GM19351 (cell line): ENCODE results near the gene QTRT2.

Experiments
- ATAC-seq: cut with Tn5 transposase; IDR thresholded peaks from one replicate; pipeline ENCODE4 v1.9.1; 2021; ENCODE audit warnings: mild to moderate bottlenecking, moderate library complexity; ENCODE audit not compliant: unreplicated experiment

QTRT2 gene

DNA sequence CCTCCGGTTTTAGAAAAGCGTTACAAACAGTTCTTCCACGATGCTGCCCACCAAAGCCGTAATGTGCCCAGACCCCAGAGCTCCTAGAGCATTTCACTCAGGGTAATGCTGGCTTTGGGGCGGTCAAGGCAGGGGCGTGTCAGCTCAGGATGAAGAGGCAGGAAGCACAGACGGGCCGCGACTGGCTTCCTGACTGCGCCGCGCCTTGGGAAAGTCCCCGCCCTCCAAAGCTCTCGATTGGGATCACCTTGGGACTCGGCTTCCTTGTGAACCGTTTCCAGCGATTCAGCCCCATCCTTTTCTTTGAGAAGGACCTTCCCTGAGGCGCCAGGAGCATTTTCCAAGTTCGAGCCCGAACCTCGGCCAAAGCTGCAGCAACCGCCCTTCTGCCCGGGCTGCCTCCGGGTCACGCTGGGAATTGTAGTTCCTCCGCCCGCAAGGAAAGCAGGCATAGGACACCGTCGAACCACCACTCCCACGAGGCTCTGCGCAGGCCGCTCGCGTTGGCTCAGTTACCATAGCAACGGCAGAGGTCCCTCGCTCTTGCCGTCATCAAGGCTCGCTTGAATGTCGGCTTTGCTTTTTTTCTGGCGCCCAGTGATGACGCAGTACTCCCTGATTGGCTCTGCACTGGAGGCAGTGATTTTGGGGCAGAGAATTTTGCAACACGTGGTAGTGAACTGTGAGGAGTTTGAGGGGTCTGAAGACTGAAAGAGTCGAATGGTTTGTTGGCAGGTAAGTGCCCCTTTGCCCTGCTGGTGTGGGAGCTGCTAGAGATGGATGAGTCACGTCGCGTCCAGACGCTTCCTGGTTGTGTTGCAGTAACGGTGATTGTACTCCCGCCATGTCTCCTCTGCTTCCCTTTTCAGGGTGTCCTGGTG, at the start of gene QTRT2, which contains the start of gene CCDC191:
Gene QTRT2, plus strand, starts transcription at position 608 of the 881 bp plus-strand sequence. CDS start 8,521 bp downstream, outside the sequence.
Gene CCDC191, minus strand, starts transcription at position 397 of the 881 bp plus-strand sequence. Its CDS starts 60 bp downstream, at position 337.
- peak; percentile 95 for ATAC-seq

DNA sequence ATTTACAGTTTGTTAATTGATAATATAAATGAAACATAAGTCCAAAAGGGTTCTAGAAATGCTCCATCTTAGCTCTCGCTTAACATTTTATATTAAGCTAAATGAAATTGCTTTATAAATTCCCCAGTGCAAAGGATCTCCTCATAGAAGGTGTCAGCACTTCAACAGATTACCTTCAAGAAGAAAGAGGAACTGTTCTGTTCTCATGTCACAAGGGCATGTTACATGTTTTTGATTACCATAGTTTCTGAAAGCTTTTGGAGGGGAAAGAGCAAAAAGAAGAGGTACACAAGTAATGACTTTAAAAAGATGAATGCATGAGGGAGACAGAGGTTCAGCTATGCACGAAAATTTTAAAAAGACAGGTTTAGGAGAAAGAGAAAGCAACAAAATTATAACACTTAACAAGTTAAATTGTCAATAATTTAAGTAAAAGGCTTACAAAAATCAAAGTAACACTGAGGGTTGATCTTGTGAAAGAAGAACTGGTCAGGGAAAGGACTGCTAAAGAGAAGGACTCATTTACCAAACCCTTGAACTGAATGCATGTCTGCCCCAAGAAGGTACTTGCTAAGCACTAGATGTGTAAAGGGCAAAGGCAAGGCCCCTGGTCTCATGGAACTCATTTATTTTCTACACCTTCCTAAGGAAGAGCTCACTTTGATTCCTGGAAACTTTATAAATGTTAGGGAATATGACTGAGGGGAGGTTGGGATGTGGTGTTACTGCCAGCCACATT, 45.3 kb upstream of the QTRT2 start:
- peak; percentile 82 for ATAC-seq

DNA sequence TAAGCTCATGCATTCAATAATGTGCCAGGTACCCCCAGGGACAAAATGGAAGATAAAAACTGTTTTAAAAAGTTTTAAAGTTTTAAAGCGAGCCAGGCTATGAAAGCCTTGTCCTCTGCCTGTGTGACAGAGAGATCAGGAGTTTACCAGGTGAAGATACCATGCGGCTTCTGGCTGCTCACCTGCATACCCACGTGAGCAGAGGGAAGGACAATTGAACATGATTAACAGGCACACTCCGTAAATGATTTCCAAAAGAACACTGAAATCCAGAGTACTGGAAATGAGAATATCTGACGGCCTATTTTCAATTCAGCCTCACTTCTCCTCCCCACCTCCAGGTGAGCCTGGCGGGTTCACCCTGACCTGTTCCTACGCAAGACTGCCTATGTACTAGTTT, 42.3 kb upstream of the QTRT2 start:
- no peak for ATAC-seq

DNA sequence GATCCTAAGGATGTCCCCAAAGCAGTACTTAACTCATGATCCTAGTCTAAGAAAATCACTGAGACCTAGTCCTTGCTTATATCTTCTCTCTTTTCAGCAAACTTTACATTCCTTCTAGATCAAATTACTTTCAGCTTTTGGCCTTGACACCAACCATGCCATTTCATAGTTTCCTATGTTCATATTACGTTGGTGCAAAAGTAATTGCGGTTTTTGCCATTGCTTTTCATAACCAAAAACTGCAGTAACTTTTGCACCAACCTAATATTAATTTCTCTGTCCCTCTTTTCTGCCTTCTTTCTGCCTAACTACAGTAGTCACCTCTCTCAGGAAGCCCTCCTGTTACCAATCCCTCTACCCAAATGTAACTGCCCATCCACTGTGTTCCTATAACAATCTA, 37.1 kb upstream of the QTRT2 start:
- no peak for ATAC-seq

DNA sequence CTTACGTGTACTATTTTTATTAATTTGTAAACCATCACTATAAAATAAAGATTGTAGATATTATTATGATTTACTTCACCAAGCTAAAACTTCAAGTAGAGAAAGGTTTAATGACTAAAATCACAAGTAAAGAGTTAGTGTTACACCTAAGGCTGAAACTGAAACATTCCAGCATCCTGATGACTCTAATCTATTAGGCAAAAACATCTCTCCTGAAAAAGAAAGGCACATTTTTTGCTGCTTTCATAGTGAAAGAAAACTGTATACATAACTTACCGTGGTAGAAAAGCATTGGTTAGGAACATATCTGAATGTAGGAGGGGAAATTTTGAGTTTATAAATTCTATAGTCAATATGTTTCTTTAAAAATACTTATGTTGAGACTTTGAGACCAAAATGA, 35.6 kb upstream of the QTRT2 start:
- no peak for ATAC-seq

DNA sequence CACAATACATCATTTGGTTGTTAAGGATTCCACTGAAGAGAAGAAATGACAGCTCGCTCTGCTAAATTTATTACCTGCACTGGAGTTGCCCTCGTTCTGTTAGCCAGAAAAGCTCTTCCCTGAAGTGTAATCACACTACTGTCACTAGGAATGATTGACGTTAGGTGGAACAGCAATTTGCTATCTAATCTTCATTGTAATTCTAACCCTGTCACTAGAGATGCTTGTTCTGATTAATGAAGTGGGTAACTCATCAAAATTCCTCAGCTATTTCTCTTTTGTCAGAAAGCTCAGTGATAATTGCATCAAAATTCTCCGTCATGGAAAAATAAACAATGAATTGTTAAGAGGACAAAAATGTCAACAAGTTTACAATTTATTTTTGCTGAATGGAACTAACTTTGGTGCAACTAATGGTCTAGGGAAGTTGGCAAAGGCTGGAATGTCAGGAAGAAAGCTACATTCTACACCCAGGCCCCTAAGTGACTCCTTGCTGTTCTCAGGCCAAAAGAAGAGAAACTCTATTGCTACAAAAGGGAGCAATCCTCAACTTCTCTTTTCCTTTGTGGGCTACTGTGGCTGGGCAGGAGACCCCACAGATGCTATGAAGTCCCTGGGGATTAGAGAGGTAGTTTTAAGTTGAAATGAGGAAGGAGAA, 34.3 kb upstream of the QTRT2 start:
- ATAC-seq = no peak

DNA sequence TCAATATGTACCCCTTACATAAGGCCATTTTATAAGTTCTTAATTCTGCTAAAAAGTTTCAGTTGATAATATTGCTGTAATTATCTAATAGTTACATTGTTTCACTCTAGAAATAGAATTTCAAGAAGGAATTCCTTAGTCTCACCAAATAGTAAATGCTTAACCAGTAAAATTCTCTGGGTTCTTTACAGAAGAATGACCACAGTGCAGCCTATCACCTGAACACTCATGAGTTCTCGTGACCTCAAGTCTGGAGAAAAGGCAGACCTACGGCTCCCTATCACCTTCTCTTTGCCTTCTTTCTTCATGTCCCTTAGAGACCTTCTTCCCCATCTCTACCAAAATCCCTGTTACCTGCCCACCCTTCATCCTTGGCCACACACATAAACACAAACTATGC, 31.1 kb upstream of the QTRT2 start:
- no peak for ATAC-seq

DNA sequence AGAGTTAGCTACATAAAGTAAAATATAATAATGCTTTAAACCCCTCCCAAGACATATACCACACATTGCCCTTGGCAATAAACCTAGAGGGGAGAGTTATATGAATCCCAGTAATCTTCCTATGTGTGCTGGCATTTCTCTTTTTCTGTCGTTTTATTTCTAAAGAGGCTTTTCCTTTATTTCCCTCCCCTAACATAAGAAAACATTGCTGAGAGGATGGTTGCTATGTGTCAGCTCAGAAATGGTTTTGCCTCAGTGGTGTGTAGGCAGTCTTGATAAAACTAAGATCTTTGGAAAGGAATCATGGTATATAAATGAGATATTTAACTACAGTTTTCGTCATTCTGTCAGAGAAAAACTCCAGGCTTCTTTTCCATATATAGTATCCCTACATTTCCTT, 30.2 kb upstream of the QTRT2 start:
- ATAC-seq = no peak

DNA sequence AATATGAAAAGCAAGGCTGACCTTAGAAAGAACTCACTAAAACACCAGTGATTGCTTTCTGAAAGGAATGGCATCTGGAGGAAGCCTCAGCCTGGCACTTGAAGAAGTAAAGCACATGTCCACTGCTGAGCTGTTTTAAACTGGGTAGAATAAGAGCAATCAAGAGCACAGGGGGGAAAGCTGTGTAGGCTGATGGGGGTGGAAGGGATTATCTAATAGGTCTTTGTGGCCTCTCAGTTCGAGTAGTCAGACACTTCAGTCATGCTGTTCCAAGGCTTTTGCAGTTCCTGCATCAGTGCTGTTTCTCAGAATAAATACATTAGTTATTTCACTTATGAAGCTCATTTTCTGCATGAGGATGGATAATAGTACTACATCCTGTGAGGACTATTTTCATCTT, 22.8 kb upstream of the QTRT2 start:
- ATAC-seq = no peak

DNA sequence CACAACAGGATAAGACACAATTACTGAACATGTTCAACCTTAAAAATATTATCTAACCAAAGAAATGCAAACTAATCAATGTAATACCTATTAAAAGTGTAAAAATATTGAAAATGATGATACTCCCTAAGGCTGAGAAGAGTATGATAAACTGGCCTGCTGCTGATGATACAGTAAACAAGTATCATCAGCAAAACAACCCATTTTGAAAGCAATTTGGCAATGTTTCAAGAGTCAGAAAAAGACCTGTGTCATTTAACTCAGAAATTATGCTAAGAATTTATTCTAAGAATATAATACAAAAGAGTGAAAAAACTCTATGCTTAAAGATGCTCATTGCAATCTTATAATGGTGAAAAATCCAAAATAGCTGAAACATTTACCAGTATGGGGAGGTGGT, 22.3 kb upstream of the QTRT2 start:
- no peak for ATAC-seq

DNA sequence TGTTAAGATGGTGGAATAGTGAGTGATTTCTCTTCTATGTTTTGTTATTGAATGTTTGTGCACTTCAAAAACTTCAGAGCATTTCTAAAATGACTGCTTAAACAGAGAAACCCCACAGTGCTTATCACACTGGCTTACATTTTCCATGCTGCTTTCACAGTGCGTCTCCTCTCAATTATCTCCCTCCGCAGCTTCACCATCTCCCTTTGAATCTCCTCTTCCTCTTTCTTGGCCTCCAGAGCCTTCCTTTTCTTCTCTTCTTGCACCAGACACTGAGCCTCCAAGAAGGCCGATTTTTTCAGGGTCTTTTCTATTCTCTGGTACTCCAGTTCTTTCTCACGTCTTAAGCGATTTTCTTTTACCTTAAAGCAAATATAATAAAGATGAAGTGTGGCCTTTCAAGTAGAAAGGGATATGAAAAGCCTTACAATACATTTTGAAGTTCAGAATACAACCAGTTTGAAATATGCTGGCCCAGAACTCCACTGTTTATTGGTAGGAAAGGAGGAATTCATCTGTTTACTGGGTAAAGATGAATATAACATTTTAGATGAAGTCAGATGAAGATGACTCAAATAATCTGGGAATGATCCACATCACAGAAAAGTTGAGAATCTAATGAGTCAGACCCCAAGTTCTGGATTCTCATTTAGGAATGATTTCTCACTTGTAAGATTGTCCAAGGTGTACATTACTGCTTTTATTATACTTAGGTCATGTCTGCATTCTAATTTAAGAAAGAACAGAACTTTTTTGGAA, 21.6 kb upstream of the QTRT2 start:
- ATAC-seq = no peak

DNA sequence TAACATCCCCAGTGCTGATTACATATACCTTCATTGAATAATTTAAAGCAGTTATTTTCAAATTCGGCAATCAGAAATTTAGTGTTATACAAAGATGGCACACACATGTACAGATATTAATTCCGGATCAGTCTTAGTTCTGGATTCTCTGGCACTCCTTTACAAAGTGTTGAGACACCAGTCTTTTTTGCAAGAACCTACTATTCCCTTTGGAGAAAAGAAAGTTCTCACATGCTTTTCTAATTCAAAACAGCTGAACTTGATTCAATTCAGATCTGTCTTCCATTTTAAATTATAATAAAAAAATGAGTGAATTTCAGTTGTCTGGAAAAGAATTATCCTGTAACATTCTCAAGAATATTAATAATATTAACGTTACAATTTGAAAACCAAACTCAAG, 20.6 kb upstream of the QTRT2 start:
- ATAC-seq = no peak

DNA sequence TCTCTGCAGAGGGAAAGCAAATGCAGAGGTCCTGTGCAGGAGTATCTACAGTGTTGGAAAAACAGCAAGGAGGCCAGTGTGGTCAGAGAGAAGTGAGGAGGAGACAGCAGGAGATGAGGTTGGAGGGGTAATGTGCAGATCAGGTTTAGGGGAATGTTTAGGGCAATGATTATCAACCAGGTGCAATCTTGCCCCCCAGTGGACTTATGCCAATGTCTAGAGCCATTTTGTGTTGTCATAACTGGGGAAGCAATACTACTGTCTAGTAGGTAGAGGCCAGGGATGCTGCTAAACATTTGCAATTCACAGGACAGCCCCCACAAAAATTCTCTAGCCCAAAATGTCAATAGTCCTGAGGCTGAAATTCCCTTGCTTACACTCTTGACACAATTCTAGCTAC, 13.3 kb upstream of the QTRT2 start:
- ATAC-seq = no peak

DNA sequence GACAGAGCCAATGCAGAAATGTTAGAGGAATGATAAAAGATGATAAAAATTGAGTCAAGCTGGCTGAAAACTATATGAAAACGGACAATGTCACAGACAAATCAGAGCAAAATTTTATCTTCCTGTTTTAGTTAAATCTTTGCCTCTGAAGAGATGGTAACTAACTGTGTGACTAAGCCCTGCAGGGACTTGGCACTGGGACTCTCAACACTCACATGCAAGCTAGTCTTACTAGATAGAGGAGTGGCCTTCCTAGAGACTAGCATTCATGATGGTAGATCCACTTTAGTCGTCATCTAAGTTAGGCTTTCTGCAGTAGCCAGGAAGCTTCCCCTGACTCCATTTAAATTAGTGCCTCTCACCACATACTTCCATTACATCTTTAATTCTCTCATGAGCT, 4.3 kb upstream of the QTRT2 start:
- no peak for ATAC-seq

DNA sequence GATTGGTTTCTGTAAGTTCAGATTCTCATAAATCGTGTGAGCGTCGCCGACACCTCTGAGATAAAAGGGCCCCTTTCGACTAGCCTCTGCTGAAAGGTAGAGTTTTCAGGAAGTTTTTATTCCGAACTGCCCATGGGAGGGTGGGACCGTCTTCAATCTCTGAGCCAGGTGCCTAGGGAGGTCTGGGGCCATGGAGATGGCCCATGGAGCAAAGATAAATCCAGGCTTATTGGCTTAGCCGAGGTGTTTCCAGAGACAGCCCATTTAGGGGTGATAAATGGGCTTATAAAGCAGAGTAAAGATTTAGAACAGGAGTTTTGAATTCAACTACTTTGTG, 442 bp downstream of the QTRT2 start:
- ATAC-seq = peak; percentile 7

DNA sequence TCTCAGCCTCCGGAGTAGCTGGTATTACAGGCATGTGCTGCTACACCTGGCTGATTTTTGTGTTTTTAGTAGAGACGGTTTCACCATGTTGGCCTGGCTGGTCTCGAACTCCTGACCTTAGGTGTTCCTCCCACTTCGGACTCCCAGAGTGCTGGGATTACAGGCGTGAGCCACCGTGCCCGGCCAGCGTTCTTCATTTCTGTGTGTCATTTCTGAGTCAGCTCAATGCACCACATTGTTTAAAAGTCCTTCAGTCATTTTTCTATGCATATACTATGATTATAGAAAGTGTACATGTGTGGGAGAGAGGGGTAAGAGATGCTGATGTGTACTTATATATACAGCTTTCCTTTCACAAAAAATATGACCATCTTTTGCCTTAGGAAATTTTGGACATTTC, 2.1 kb downstream of the QTRT2 start:
- no peak for ATAC-seq

DNA sequence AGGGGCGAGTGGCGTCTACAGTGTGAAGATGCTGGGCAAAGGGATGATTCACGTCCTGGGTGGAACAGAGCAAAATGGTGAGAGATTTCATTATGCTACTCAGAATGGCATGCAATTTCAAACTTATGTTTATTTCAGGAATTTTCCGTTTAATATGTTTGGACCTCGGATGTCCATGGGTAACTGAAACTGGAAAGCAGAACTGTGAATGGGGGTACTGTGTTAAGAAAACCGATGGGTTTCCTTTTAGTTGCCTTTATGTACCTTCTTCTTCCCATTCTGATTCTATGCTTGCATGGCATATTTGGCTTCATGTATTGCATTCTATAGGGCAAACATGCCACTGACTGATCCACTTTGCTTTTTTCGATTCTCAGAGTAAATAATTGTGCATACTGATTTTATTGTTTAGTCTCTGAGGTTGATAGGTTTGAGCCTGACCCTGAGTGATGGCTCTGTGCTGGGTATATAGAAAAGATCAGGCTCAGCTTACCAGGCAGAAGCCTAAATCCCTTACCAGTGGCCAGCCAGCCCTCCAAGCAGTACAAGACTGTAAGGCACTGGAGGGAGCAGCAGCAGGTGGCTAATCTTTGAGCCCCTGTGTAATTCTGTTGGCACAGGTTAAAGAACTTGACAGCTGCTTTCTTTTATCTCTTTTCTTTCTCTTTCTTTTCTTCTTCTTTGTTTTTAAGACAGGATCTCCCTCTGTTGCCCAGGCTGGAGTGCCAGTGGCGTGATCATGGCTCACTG, 4.5 kb downstream of the QTRT2 start:
- no peak for ATAC-seq

DNA sequence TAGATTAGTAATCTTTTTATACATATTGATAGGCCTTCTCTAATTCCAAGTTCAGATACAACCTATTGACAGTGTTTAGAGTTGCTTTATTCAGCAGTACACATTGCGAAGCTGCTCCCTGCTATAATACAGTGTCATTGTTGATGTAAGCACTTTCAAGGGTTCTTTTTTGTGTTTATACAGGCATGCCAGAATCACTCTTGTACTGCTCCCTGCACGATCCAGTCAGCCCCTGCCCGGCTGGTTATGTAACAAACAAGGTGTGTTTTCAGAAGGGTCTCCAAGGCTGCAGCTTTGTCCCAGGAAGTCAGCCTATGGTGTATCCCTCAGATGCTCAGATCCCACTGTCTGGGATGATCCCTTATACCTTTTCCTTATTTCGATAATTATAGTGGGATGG, 11.3 kb downstream of the QTRT2 start:
- no peak for ATAC-seq

DNA sequence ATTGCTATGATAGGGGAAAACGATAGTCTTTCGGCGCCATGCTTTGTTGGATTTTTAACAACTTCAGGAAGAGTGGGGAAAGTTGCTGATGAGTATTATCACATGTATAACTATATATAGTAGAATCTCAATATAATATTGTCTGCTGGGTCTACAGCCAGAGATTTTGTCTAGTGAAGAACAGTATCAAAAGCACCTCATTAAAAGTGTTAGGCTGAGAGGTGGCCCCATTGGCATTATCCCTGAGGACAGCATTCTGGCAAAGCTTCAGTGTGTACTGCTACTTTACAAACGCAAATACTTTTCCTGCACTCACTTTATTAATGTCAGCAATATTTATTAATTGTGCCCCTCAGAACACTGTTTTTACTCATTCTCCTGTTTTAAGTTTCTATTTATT, 11.8 kb downstream of the QTRT2 start:
- no peak for ATAC-seq

DNA sequence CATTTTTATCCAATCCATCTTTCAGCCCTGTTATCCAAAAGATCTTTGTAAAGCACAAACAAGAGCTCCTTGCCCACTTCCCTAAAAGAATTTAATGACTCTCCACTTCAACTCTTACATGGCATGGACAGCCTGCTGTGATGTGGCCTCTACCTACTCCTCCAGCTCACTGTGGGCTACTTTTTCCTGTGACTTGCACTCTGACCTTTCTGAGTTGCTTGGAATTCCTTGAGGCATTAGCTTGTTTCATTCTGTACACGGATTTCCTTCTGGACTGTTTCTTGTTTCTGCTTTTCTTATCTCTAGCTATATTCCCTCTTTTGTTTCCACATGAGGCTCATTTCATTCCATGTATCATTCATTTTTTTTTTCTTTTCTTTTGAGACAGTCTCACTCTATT, 15.2 kb downstream of the QTRT2 start:
- ATAC-seq = no peak
